Muscle layer of duodenum (tissue), 2 donors: Measurements from ENCODE around the gene POLA1.

Source experiments
- H3K27ac ChIP-seq: one replicate; pipeline ENCODE4 v1.7.0; 2013; ENCODE audit warnings: mild to moderate bottlenecking, low read length
- H3K27me3 ChIP-seq: one replicate; pipeline ENCODE4 v1.7.0; 2013; ENCODE audit warnings: low read depth, mild to moderate bottlenecking, control low read depth, low read length
- H3K36me3 ChIP-seq, 2 donors: one replicate each; pipeline ENCODE4 v1.7.0; 2013; ENCODE audit warnings: low read length in 2 of 2, control low read depth in 1 of 2, mild to moderate bottlenecking in 1 of 2; ENCODE audit not compliant: insufficient read depth in 2 of 2, control insufficient read depth in 1 of 2
- H3K4me1 ChIP-seq, 2 donors: one replicate each; pipeline ENCODE4 v1.7.0; 2013; ENCODE audit warnings: low read length in 2 of 2, mild to moderate bottlenecking in 2 of 2, control low read depth in 1 of 2, moderate library complexity in 1 of 2; ENCODE audit not compliant: insufficient read depth in 2 of 2, control insufficient read depth in 1 of 2
- H3K4me3 ChIP-seq, 2 donors: one replicate each; pipeline ENCODE4 v1.7.0; 2013; ENCODE audit warnings: low read length in 2 of 2, low read depth in 1 of 2, mild to moderate bottlenecking in 1 of 2
- H3K9me3 ChIP-seq, 2 donors: one replicate each; pipeline ENCODE4 v1.7.0; 2013; ENCODE audit warnings: low read length in 2 of 2, control low read depth in 1 of 2, mild to moderate bottlenecking in 1 of 2; ENCODE audit not compliant: control insufficient read depth in 1 of 2
- donor health status: healthy.

The POLA1 gene

GRCh38 chrX:24879679-24880078 lies 186.0 kb downstream of the POLA1 start:
- no peak overlapping the region for H3K27ac ChIP-seq
- H3K9me3 ChIP-seq: no peaks in the 10 kb centered on the region
- H3K36me3 ChIP-seq: no peaks in the 10 kb centered on the region
- H3K4me1 ChIP-seq: peaks cover 0 to 10% of the 10 kb centered on the region in 2 donors
- H3K4me3 ChIP-seq: no peak overlapping the region
- no peaks in the 10 kb centered on the region for H3K27me3 ChIP-seq

GRCh38 chrX:24886916-24887315 lies 193.2 kb downstream of the POLA1 start:
- H3K9me3 ChIP-seq: no peaks in the 10 kb centered on the region
- no peak overlapping the region for H3K27ac ChIP-seq
- no peaks in the 10 kb centered on the region for H3K4me1 ChIP-seq
- no peak overlapping the region for H3K4me3 ChIP-seq
- H3K36me3 ChIP-seq: no peaks in the 10 kb centered on the region
- no peaks in the 10 kb centered on the region for H3K27me3 ChIP-seq

- Histone ChIP-seq H3K27me3 (no peaks in the 10 kb centered on the region), H3K9me3 (no peaks in the 10 kb centered on the region), H3K4me1 (no peaks in the 10 kb centered on the region), H3K36me3 (no peaks in the 10 kb centered on the region), H3K4me3 (no peak overlapping the region), H3K27ac (no peak overlapping the region)
These were observed 197.0 kb downstream of the POLA1 start for GRCh38 chrX:24890677-24891076.

GRCh38 chrX:24899391-24899790 lies 205.7 kb downstream of the POLA1 start:
- Histone ChIP-seq H3K36me3 (no peaks in the 10 kb centered on the region), H3K9me3 (no peaks in the 10 kb centered on the region), H3K27me3 (no peaks in the 10 kb centered on the region), H3K4me3 (no peak overlapping the region), H3K27ac (no peak overlapping the region), H3K4me1 (peaks cover 0 to 5% of the 10 kb centered on the region in 2 donors)

GRCh38 chrX:24900234-24900633 lies 206.5 kb downstream of the POLA1 start:
- Histone ChIP-seq H3K27ac (no peak overlapping the region), H3K36me3 (no peaks in the 10 kb centered on the region), H3K4me3 (no peak overlapping the region), H3K4me1 (peaks cover 0 to 5% of the 10 kb centered on the region in 2 donors), H3K9me3 (no peaks in the 10 kb centered on the region), H3K27me3 (no peaks in the 10 kb centered on the region)

- Histone ChIP-seq H3K27ac (no peak overlapping the region), H3K9me3 (no peaks in the 10 kb centered on the region)
These were observed 209.1 kb downstream of the POLA1 start for GRCh38 chrX:24902806-24903205.

GRCh38 chrX:24918715-24919114 lies 225.0 kb downstream of the POLA1 start:
- Histone ChIP-seq H3K27ac (no peak overlapping the region), H3K27me3 (no peaks in the 10 kb centered on the region), H3K4me1 (no peaks in the 10 kb centered on the region), H3K9me3 (no peaks in the 10 kb centered on the region), H3K36me3 (no peaks in the 10 kb centered on the region), H3K4me3 (no peak overlapping the region)

More at GRCh38 chrX:24902806-24903205, 209.1 kb downstream of the POLA1 start:
- H3K4me1 ChIP-seq: peaks cover 0 to 5% of the 10 kb centered on the region in 2 donors
- no peak overlapping the region for H3K4me3 ChIP-seq
- no peaks in the 10 kb centered on the region for H3K36me3 ChIP-seq
- H3K27me3 ChIP-seq: no peaks in the 10 kb centered on the region

- Histone ChIP-seq H3K27ac (no peak overlapping the region), H3K4me1 (no peaks in the 10 kb centered on the region), H3K36me3 (no peaks in the 10 kb centered on the region), H3K9me3 (no peaks in the 10 kb centered on the region), H3K27me3 (no peaks in the 10 kb centered on the region), H3K4me3 (no peak overlapping the region)
These were observed 227.1 kb downstream of the POLA1 start for GRCh38 chrX:24920769-24921168.

GRCh38 chrX:24925430-24925829 lies 231.7 kb downstream of the POLA1 start:
- Histone ChIP-seq H3K9me3 (no peaks in the 10 kb centered on the region), H3K4me3 (no peak overlapping the region)

GRCh38 chrX:24927372-24927771 lies 233.7 kb downstream of the POLA1 start:
- no peaks in the 10 kb centered on the region for H3K9me3 ChIP-seq
- H3K36me3 ChIP-seq: no peaks in the 10 kb centered on the region
- no peaks in the 10 kb centered on the region for H3K27me3 ChIP-seq
- H3K27ac ChIP-seq: no peak overlapping the region
- no peak overlapping the region for H3K4me3 ChIP-seq
- H3K4me1 ChIP-seq: no peaks in the 10 kb centered on the region

More at GRCh38 chrX:24925430-24925829, 231.7 kb downstream of the POLA1 start:
- Histone ChIP-seq H3K27ac (no peak overlapping the region), H3K4me1 (no peaks in the 10 kb centered on the region), H3K36me3 (no peaks in the 10 kb centered on the region), H3K27me3 (no peaks in the 10 kb centered on the region)

GRCh38 chrX:24928114-24928513 lies 234.4 kb downstream of the POLA1 start:
- Histone ChIP-seq H3K4me3 (no peak overlapping the region), H3K4me1 (no peaks in the 10 kb centered on the region), H3K36me3 (no peaks in the 10 kb centered on the region), H3K27me3 (no peaks in the 10 kb centered on the region), H3K27ac (no peak overlapping the region), H3K9me3 (no peaks in the 10 kb centered on the region)

GRCh38 chrX:24934279-24934678 lies 240.6 kb downstream of the POLA1 start:
- no peaks in the 10 kb centered on the region for H3K9me3 ChIP-seq
- H3K27ac ChIP-seq: no peak overlapping the region
- H3K36me3 ChIP-seq: no peaks in the 10 kb centered on the region
- H3K4me3 ChIP-seq: no peak overlapping the region
- H3K4me1 ChIP-seq: no peaks in the 10 kb centered on the region
- H3K27me3 ChIP-seq: no peaks in the 10 kb centered on the region
